AG08396 (cell line): Measurements from ENCODE around the gene PHOX2B.
"Not testable (repeated sequence)": the region's sequence is repeated elsewhere in the genome, so short reads cannot be mapped to it uniquely, and the experiment has no call there.

Experiments used
- DNase-seq: peaks from one replicate; pipeline ENCODE4 v3.0.0; 2012; ENCODE audit warnings: low spot score, mixed read lengths

PHOX2B gene

DNA sequence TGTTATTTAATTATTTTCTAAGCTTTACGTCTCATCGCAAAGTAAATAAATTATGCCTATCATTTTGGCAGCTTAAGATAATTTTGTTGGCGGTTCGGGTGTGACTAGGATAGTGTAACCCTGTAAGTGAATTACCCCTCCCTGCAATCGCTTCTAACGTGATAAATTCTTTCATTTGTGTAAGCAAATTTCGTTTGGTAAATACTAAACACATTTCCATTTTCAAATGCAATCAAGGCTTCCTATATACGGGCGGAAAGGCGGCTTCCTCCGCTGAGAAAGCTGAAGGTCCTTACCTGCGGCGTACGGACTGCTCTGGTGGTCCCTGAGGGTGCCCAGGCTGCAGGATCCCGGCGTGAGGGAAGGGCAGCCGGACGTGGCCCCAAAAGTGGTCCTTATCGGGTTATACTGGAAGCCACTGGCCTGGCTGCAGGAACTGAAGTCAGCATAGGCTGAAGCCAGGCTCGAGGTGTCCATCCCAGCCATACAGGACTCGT is 403 bp downstream of the PHOX2B start:
- DNase-seq, result no peak

- no peak for DNase-seq
Measured at GRCh38 chr4:41747230-41748055, 1.1 kb downstream of the PHOX2B start.

GRCh38 chr4:41746440-41747229 is 1.9 kb downstream of the PHOX2B start:
- no peak for DNase-seq

GRCh38 chr4:41746025-41746439 is 2.5 kb downstream of the PHOX2B start:
- DNase-seq, result no peak

- DNase-seq, result no peak
Measured at GRCh38 chr4:41745292-41746024, 3.1 kb downstream of the PHOX2B start.

DNA sequence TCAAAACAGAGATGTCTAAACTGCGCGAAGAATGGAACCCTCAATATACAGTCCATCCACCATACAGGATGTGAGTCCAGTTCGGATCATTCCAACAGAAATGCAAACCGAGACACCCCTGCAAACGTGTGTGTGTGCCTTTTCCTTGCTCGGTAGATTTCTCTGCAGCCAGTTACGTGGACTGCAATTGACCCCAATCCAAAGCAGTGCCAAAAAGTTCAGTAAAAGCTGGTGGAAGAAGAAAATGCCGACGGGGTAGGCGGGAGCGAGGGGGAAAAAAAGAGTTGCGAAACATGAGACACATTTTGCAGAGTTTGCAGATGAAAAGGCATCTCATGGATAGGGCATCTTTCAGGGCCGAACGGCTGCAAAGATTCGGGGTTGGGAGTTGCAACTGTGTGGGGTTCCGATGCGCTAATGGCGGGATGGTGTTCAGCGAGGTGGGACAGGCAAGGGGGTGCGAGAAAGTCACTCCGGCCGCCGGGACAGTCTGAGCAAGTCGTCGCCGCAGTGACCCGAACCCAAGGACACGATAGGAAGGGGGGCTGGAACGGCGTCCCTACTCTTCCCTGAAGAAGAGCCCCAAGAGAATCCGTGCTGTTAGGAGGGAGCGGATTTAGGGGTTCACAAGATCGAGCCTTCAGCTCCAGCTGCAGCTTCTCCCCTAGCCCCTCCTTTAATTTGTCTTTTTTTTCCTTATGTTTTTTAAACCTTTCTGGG is 3.8 kb downstream of the PHOX2B start:
- DNase-seq, result no peak

- DNase-seq, result no peak
Measured at GRCh38 chr4:41741354-41741753, 7.2 kb downstream of the PHOX2B start.

DNA sequence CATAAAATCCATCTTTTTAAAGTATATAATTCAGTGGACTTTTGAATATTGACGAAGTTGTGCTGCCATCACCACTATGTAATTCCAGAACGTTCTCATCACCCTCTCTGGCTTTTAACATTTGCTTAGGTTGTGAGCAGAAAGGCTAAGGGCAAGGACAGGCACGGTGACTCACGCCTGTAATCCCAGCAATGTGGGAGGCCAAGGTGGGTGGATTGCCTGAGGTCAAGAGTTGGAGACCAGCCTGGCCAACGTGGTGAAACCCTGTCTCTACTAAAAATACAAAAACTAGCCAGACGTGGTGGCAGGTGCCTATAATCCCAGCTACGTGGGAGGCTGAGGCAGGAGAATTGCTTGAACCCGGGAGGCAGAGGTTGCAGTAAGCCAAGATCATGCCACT is 11.0 kb downstream of the PHOX2B start:
- DNase-seq, result not testable (repeated sequence)

DNA sequence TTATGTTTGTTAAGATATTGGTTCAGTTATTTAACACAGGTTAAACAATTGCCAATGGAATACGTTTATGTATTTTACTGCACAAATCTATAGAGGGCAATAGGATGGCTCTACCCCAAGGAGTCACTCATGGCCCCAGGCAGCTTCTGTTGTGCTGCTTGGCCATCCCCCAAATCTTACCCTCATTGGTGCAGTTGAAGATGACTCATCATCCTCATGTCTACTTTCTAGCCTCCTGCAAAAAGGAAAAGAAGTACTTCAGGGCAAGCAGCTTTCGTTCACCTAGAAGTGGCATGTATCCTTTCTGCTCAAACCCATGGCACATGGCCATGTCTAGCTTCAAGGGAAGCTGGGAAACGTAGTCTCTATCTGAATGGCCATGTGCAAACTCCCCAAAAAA is 14.2 kb downstream of the PHOX2B start:
- DNase-seq, result no peak

GRCh38 chr4:41731569-41732126 is 16.9 kb downstream of the PHOX2B start:
- DNase-seq, result no peak

DNA sequence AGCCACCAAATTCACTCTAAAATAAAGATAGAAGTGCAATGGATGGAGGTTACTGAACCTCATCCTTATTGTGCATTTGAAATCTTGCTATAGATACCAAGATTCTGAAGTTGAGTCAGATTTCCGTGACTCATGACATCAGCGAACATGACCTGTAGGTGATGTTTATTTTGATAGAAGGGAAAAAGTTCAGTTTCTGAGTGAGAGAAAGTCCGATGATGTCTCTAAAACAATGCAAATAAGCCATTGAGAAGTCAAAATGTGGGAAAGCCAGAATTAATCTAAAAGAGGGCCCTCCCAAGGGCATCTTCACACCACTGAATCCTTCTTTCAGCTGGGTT is 20.0 kb downstream of the PHOX2B start:
- no peak for DNase-seq

DNA sequence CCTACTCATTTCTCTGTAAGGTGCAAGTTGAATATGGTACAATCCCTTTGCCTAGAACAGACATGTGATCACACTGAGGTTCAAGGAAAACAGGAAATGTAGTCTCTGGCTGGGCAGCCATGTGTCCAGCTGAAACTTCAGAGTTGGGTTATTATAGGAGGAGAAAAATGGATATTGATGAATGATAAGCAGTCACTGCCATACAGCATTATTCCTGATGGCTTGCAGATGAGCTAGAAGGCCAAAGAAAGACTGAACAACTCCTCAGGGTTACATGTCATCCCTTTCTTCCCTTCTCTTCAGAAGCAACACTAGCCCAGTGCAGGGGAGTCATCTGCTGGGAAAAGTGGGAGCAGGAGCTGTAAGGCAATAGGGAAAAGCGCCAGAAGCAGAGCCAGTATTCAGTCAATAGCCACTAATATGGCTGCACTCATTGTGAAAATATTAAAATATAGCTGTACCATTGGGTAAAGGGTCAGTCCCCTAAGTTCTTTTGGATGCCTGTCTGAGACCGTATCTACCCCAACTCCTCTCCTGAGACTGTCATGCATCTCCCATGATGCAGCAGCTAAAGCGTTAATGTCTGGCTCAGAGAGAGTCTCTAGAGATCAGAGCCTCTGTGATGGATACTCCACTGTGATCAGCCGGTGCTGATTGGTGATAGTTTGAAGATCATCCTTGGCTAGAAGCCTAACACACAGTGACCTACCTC is 20.5 kb downstream of the PHOX2B start:
- no peak for DNase-seq

DNA sequence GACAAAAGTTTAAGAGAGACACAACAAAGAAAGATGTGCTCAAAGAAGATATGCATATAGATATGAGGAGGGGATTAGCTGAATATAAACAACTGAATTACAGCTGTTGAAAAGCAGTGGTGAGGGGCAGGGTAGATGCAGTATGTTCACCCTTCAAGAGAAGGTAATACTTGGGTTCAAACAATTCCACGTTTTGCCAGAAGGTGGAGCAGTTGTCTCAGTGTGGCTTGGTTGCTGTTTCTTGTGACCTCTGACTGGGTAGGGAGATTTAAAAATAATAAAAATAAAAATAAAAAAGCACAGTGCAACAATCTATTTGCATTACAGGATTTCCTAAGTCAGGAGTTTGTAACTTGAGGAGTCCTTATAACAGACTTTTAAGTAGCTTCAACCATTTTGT is 23.3 kb downstream of the PHOX2B start:
- DNase-seq, result no peak

DNA sequence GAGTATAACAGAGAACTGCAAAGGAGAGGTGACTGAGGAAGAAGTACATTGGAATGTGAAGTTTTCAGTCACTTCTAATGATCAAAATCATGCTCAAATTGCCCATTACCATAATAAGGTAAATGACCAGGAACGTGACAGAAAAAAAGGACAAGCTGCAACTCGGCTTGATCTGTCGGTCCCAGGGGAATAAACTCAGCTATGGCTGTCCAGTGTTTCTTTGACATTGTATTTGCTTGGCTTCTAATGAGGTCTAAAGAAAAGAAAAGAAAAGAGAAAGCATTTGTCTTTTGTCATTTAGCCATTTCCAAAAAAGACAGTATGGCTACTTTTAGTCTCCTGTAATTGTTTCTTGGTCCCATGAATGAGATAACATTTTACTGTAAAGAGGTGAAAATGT is 25.2 kb downstream of the PHOX2B start:
- no peak for DNase-seq

GRCh38 chr4:41722181-41722580 is 26.3 kb downstream of the PHOX2B start:
- no peak for DNase-seq

DNA sequence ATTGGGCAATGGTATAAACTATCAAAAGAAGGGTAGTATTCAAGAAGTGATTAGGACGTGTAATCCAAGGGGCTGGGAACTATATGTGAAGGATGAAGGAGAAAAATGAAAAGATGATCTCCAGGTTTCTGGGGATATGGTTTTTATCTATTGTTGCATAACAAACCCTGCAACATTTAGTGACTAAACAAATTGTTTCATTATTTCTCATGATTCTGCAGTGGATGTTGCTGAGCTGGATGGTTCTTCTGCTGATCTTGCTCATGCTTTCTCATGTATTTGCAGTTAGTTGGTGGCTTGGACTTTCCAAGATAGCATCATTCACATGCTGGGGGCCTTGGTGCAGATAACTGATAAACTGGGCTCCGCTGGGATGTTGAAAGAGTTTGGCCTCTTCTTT is 29.1 kb downstream of the PHOX2B start:
- no peak for DNase-seq

- DNase-seq, result no peak
Measured at GRCh38 chr4:41718907-41719306, 29.6 kb downstream of the PHOX2B start.

DNA sequence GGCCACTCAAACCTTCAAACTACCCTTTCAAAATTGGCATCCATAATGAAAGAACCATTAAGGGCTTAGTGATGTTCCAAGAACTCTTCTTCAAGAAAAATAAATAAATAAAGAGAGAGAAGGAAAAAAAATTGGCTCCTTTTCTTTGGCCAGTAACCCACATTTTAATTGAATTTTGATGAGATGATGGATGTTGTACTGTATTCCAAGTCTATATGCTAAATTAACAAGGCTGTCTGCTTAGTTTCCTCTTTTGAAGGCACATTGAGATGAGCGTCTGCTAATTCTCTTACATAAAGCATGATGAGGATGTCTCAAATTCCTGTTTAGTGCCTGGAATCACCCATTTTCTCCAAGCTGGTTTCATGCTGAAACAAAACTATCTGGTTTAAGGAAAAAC is 33.4 kb downstream of the PHOX2B start:
- no peak for DNase-seq

- DNase-seq, result no peak
Measured at GRCh38 chr4:41714364-41715000, 34.0 kb downstream of the PHOX2B start.

DNA sequence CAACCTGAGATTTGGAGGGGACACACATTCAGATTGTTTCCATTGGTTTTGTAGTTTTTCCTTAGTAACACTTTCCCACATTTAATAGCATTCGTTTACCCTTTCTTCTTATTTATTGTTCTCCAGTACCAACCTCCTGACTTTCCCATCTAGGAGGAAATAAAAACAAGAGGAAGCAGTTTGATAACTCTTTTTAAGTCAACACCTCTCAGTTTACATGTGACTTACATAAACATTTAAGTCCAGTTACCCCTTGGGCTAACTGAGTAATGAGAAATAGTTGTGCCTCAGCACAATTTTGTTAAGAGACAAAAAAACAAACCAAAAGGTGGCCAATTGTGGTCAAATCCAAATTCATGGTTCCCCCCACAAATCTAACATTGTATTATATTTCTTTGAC is 34.8 kb downstream of the PHOX2B start:
- no peak for DNase-seq

- no peak for DNase-seq
Measured at GRCh38 chr4:41712425-41712824, 36.1 kb downstream of the PHOX2B start.
